Thyroid gland (tissue), 4 donors: ENCODE measurements around the gene STN1.

Source experiments
- POLR2A ChIP-seq, 2 donors: fragments of 450-650 bp; IDR thresholded peaks; one replicate each; pipeline ENCODE4 v1.6.1; 2017; ENCODE audit warnings: antibody characterized with exemption in 2 of 2, mild to moderate bottlenecking in 2 of 2, moderate library complexity in 1 of 2
- TF ChIP-seq, protein P1 (sequence below), 6 experiments: fragments of 200-600 bp in 3 of 6; fragments of 450-650 bp in 3 of 6; sonication (generic) in 3 of 6; IDR thresholded peaks; one replicate each; pipeline ENCODE4 v1.5.1; 2016 to 2019; ENCODE audit warnings: antibody characterized with exemption in 6 of 6, mild to moderate bottlenecking in 2 of 6, inconsistent platforms in 1 of 6, moderate library complexity in 1 of 6

DNA sequence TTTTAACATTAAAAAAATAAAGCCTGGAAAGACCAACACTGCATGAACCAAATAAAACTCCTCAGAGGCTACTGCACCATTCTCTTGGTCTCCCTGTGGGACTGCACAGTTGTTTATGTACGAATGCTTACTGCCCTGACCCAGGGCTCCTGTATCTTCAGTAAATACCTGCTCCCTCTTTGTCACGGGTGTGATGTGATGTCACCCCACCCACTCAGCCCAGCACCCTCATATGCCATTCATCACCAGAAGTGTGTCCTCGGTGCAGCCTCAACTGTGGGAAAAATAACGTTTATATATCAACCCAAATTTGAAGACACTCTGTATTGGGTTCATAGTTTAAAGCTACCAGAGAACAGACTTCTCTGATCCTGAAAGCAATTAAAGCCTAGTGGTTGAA, 48.6 kb downstream of the STN1 start:
- TF ChIP-seq, protein P1, sequence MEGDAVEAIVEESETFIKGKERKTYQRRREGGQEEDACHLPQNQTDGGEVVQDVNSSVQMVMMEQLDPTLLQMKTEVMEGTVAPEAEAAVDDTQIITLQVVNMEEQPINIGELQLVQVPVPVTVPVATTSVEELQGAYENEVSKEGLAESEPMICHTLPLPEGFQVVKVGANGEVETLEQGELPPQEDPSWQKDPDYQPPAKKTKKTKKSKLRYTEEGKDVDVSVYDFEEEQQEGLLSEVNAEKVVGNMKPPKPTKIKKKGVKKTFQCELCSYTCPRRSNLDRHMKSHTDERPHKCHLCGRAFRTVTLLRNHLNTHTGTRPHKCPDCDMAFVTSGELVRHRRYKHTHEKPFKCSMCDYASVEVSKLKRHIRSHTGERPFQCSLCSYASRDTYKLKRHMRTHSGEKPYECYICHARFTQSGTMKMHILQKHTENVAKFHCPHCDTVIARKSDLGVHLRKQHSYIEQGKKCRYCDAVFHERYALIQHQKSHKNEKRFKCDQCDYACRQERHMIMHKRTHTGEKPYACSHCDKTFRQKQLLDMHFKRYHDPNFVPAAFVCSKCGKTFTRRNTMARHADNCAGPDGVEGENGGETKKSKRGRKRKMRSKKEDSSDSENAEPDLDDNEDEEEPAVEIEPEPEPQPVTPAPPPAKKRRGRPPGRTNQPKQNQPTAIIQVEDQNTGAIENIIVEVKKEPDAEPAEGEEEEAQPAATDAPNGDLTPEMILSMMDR (IDR thresholded peaks at IDR 0.05) = no peak
- no peak for TF ChIP-seq POLR2A (IDR thresholded peaks at IDR 0.05)
